Measurements from ENCODE around the gene DLG5.

DNA sequence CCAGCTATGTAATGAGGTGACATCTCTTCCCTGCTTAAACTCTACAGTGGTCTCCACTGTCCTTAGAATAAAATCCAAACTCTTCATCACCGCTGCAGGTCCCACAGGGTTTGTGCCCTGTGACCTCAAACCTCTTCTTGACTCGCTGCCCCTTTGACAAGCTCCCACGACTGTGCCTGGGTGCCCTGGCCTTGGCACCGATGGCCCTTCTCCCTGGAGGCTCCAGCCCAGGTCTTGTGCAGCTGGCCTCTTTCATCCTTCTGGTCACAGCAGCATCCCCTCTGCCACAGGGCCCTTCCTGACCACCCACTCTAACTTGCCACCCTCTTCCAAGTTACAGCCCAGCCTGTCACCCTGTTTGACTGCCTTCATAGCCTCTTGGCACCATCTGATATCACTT is 108.2 kb downstream of the DLG5 start:
- TF ChIP-seq ZNF274 (IDR thresholded peaks at IDR 0.05; ENCODE audit: low read depth, low read length) (no peak), YY1 (IDR thresholded peaks at IDR 0.05; ENCODE audit: insufficient read depth, insufficient read length) (no peak)
